Tibial nerve (tissue), 4 donors: Measurements from ENCODE around the gene PPM1F.

Experiments
- CTCF ChIP-seq, 5 experiments: fragments of 200-600 bp in 3 of 5; fragments of 450-650 bp in 2 of 5; sonication (generic) in 3 of 5; IDR thresholded peaks; one replicate each; pipeline ENCODE4 v1.5.1; 2016 to 2019; ENCODE audit warnings: antibody characterized with exemption in 5 of 5, mild to moderate bottlenecking in 3 of 5, moderate library complexity in 2 of 5
- EP300 ChIP-seq, 2 donors: sonication (generic); formaldehyde crosslinking; IDR thresholded peaks; one replicate each; pipeline ENCODE4 v1.6.1; 2017; ENCODE audit warnings: antibody characterized with exemption in 2 of 2, mild to moderate bottlenecking in 1 of 2
- POLR2A ChIP-seq, 2 donors: fragments of 450-650 bp; IDR thresholded peaks; one replicate each; pipeline ENCODE4 v1.6.1; 2017; ENCODE audit warnings: antibody characterized with exemption in 2 of 2, mild to moderate bottlenecking in 2 of 2, moderate library complexity in 2 of 2

- TF ChIP-seq POLR2A (IDR thresholded peaks at IDR 0.05) = no peak
- no peak for TF ChIP-seq EP300 (IDR thresholded peaks at IDR 0.05)
- TF ChIP-seq CTCF (IDR thresholded peaks at IDR 0.05) = no peak
These were observed 32.6 kb upstream of the PPM1F start for GRCh38 chr22:21985214-21985613.
